Liver (tissue), 9 donors: ENCODE measurements around the gene KANK3. TPM values are rescaled to one million over a fixed set of nuclear protein-coding genes. Genes with fewer than 3 reads are reported as not detected.

Experiments
- DNase-seq: peaks from one replicate; pipeline ENCODE4 v3.0.0-alpha.2; 2017; ENCODE audit warnings: low spot score
- H3K27ac ChIP-seq, 2 donors: one replicate each; pipeline ENCODE4 v1.7.0; 2013; ENCODE audit warnings: inconsistent platforms in 2 of 2, low read length in 2 of 2, control low read depth in 1 of 2, low read depth in 1 of 2, mild to moderate bottlenecking in 1 of 2
- H3K27me3 ChIP-seq, 4 donors: one replicate each; pipeline versions ENCODE4 v1.6.1 to v1.7.0; 2013; ENCODE audit warnings: low read length in 3 of 4, inconsistent platforms in 1 of 4, mild to moderate bottlenecking in 1 of 4, moderate library complexity in 1 of 4; ENCODE audit not compliant: control insufficient read depth in 4 of 4, insufficient read depth in 4 of 4
- H3K36me3 ChIP-seq, 4 donors: one replicate each; pipeline versions ENCODE4 v1.6.1 to v1.7.0; 2013; ENCODE audit warnings: low read length in 3 of 4, mild to moderate bottlenecking in 3 of 4, low read depth in 1 of 4, moderate library complexity in 1 of 4; ENCODE audit not compliant: control insufficient read depth in 4 of 4, insufficient read depth in 3 of 4
- H3K4me1 ChIP-seq, 4 donors: one replicate each; pipeline versions ENCODE4 v1.6.1 to v1.7.0; 2013; ENCODE audit warnings: low read length in 3 of 4, mild to moderate bottlenecking in 3 of 4, moderate library complexity in 1 of 4; ENCODE audit not compliant: control insufficient read depth in 4 of 4, insufficient read depth in 4 of 4
- H3K4me3 ChIP-seq, 3 donors: one replicate each; pipeline versions ENCODE4 v1.6.1 to v1.7.0; 2013; ENCODE audit warnings: low read length in 3 of 3, control low read depth in 1 of 3, low read depth in 1 of 3, mild to moderate bottlenecking in 1 of 3
- H3K9ac ChIP-seq, 2 donors: one replicate each; pipeline ENCODE4 v1.7.0; 2013; ENCODE audit warnings: low read length in 2 of 2, mild to moderate bottlenecking in 2 of 2, moderate library complexity in 2 of 2, control low read depth in 1 of 2, low read depth in 1 of 2
- H3K9me3 ChIP-seq, 4 donors: one replicate each; pipeline versions ENCODE4 v1.6.1 to v1.7.0; 2013; ENCODE audit warnings: low read length in 3 of 4; ENCODE audit not compliant: control insufficient read depth in 4 of 4
- CTCF ChIP-seq: fragments of 150-350 bp; IDR thresholded peaks from 2 replicates; pipeline ENCODE4 v1.5.1; 2017; ENCODE audit warnings: improper control_type of control experiment, low read depth, low read length; ENCODE audit not compliant: missing input control
- FOXA1 ChIP-seq: IDR thresholded peaks from 2 replicates; pipeline ENCODE4 v1.6.1; 2016; ENCODE audit warnings: antibody characterized with exemption
- HNF4A ChIP-seq, 2 donors: conservative IDR thresholded peaks; 2 replicates each; pipeline ENCODE4 v1.6.1; 2016; ENCODE audit warnings: antibody characterized with exemption in 2 of 2, mild to moderate bottlenecking in 2 of 2
- MAX ChIP-seq: IDR thresholded peaks from 2 replicates; pipeline ENCODE4 v1.6.1; 2016; ENCODE audit warnings: antibody characterized with exemption
- RAD21 ChIP-seq, 2 donors: IDR thresholded peaks; 2 replicates each; pipeline ENCODE4 v1.6.1; 2016; ENCODE audit warnings: antibody characterized with exemption in 2 of 2, mild to moderate bottlenecking in 2 of 2
- REST ChIP-seq: IDR thresholded peaks from 2 replicates; pipeline ENCODE4 v1.6.1; 2016; ENCODE audit warnings: antibody characterized with exemption, mild to moderate bottlenecking
- TAF1 ChIP-seq: conservative IDR thresholded peaks from 2 replicates; pipeline ENCODE4 v1.6.1; 2016; ENCODE audit warnings: antibody characterized with exemption, mild to moderate bottlenecking
- ZBTB33 ChIP-seq: IDR thresholded peaks from 2 replicates; pipeline ENCODE4 v1.6.1; 2016; ENCODE audit warnings: antibody characterized with exemption
- WGBS: extraction: QIAGEN DNeasy Blood & Tissue Kit; methylation state at CpG from one replicate; pipeline ENCODE4 v1.1.7; 2013; 5-methylcytosine and 5-hydroxymethylcytosine counted together
- polyA plus RNA-seq, 2 donors: library from polyadenylated mRNA; stranded (reverse) in 1 of 2; unstranded in 1 of 2; fragments of 200-250 nt in 1 of 2; fragments of >200 nt in 1 of 2; fragmentation: Nextera tagmentation in 1 of 2; extraction: Ambion mirVana in 1 of 2; gene quantifications; one replicate each; pipeline versions ENCODE4 v1.2.1 to v1.2.3, GENCODE V29; 2013 to 2015
- total RNA-seq, 2 donors: library from RNA; depleted of rRNA; stranded (reverse); fragments of >200 nt; gene quantifications; one replicate each; pipeline ENCODE4 v1.2.3, GENCODE V29; 2014
- donor health status: healthy.
- donor health status: healthy.
- donor health status: healthy.
- donor health status: healthy.
- donor health status: healthy.

KANK3 gene
- total and polyA plus RNA-seq, 4 donors, result 0.44 to 4.5 (median 3.4) TPM

- WGBS, result 71% methylated on average over 28 of the region's 28 CpGs
Observed at GRCh38 chr19:8371011-8371804, 28.1 kb upstream of the KANK3 start.

More at GRCh38 chr19:8371011-8371804, 28.1 kb upstream of the KANK3 start:
- no peak for DNase-seq
- H3K4me3 ChIP-seq, result no peak overlapping the region
- H3K36me3 ChIP-seq, result peaks cover 5 to 12% (median 8%) of the 10 kb centered on the region in 4 donors
- H3K9me3 ChIP-seq, result no peaks in the 10 kb centered on the region
- no peaks in the 10 kb centered on the region for H3K27me3 ChIP-seq
- no peak overlapping the region for H3K9ac ChIP-seq
- peaks cover 19 to 55% (median 36%) of the 10 kb centered on the region in 4 donors for H3K4me1 ChIP-seq
- TF ChIP-seq RAD21 (IDR thresholded peaks at IDR 0.05) (no peak), MAX (no peak), REST (no peak), FOXA1 (no peak), ZBTB33 (no peak), HNF4A (conservative IDR thresholded peaks at IDR 0.05) (peak in 1 of 2 donors; percentile 17), TAF1 (no peak), CTCF (no peak)
- peak overlapping the region; percentile 34 to 63 for H3K27ac ChIP-seq
